KG1 (cell line): ENCODE data around the gene PPP2R5D.
"Not testable (repeated sequence)": the region's sequence is repeated elsewhere in the genome, so short reads cannot be mapped to it uniquely, and the experiment has no call there.

Source experiments
- DNase-seq: peaks from one replicate; lab custom pipeline; 2025; lab: John Stamatoyannopoulos, UW

PPP2R5D gene

GRCh38 chr6:43032326-43032725, 48.0 kb downstream of the PPP2R5D start:
- DNase-seq = no peak

- no peak for DNase-seq
These were observed 49.3 kb downstream of the PPP2R5D start for GRCh38 chr6:43033496-43034189.

GRCh38 chr6:43034190-43034525, 49.8 kb downstream of the PPP2R5D start:
- no peak for DNase-seq

GRCh38 chr6:43035495-43036194, 51.3 kb downstream of the PPP2R5D start:
- no peak for DNase-seq

- DNase-seq = no peak
These were observed 52.3 kb downstream of the PPP2R5D start for GRCh38 chr6:43036712-43037111.

- DNase-seq = no peak
These were observed 52.8 kb downstream of the PPP2R5D start for GRCh38 chr6:43037197-43037596.

GRCh38 chr6:43037706-43038105, 53.3 kb downstream of the PPP2R5D start:
- no peak for DNase-seq

GRCh38 chr6:43038727-43039126, 54.4 kb downstream of the PPP2R5D start:
- DNase-seq = no peak

GRCh38 chr6:43040542-43041257, 56.3 kb downstream of the PPP2R5D start:
- DNase-seq = no peak

- DNase-seq = not testable (repeated sequence)
These were observed 57.1 kb downstream of the PPP2R5D start for GRCh38 chr6:43041475-43041874.

GRCh38 chr6:43043310-43043709, 58.9 kb downstream of the PPP2R5D start:
- no peak for DNase-seq

GRCh38 chr6:43045371-43045930, 61.1 kb downstream of the PPP2R5D start:
- no peak for DNase-seq

GRCh38 chr6:43047998-43048397, 63.6 kb downstream of the PPP2R5D start:
- DNase-seq = no peak

- DNase-seq = no peak
These were observed 66.6 kb downstream of the PPP2R5D start for GRCh38 chr6:43050981-43051380.

GRCh38 chr6:43052225-43052841, 68.0 kb downstream of the PPP2R5D start:
- no peak for DNase-seq

- no peak for DNase-seq
These were observed 68.6 kb downstream of the PPP2R5D start for GRCh38 chr6:43052842-43053544.

- peak; percentile 76 for DNase-seq
These were observed 69.3 kb downstream of the PPP2R5D start, which contains the start of gene CUL7 for GRCh38 chr6:43053545-43054205. Gene CUL7 (minus strand): TSS chr6:43053851. CDS start chr6:43052788, 1,063 bp downstream.

GRCh38 chr6:43054206-43054943, 70.0 kb downstream of the PPP2R5D start:
- no peak for DNase-seq

- no peak for DNase-seq
These were observed 71.6 kb downstream of the PPP2R5D start for GRCh38 chr6:43055966-43056365.

- DNase-seq = no peak
These were observed 74.2 kb downstream of the PPP2R5D start for GRCh38 chr6:43058531-43058930.
